GM12878 (cell line): ENCODE measurements around the gene TRPM6. TPM values are rescaled to one million over a fixed set of nuclear protein-coding genes. Genes with fewer than 3 reads are reported as not detected.

Experiments used
- BHLHE40 ChIP-seq, 2 experiments: fragments of 450-650 bp in 1 of 2; IDR thresholded peaks; 2 replicates each; pipeline ENCODE4 v1.6.1; 2011 to 2017; ENCODE audit warnings: low read depth in 2 of 2, borderline replicate concordance in 1 of 2, improper control_type of control experiment in 1 of 2, low read length in 1 of 2, mild to moderate bottlenecking in 1 of 2
- CEBPZ ChIP-seq: fragments of 150-350 bp; IDR thresholded peaks from 2 replicates; pipeline ENCODE4 v1.6.1; 2016; ENCODE audit warnings: low read depth, low read length
- E2F4 ChIP-seq: IDR thresholded peaks from 2 replicates; pipeline ENCODE4 v1.6.1; 2012; ENCODE audit warnings: low read depth, low read length, improper control_type of control experiment
- E2F8 ChIP-seq: fragments of 450-650 bp; IDR thresholded peaks from 2 replicates; pipeline ENCODE4 v1.6.1; 2018; ENCODE audit warnings: mild to moderate bottlenecking, low read depth, moderate library complexity; ENCODE audit not compliant: partially characterized antibody
- EED ChIP-seq: sonication (generic); IDR thresholded peaks from 2 replicates; pipeline ENCODE4 v1.6.1; 2016; ENCODE audit warnings: antibody characterized with exemption, low read depth
- NR2C2 ChIP-seq: IDR thresholded peaks from 2 replicates; pipeline ENCODE4 v1.6.1; 2011; ENCODE audit warnings: borderline replicate concordance, low read depth; ENCODE audit not compliant: control insufficient read depth, insufficient read length
- NR2F1 ChIP-seq: fragments of 450-650 bp; conservative IDR thresholded peaks from 2 replicates; pipeline ENCODE4 v1.6.1; 2017; ENCODE audit warnings: mild to moderate bottlenecking
- PKNOX1 ChIP-seq: fragments of 450-650 bp; IDR thresholded peaks from 2 replicates; pipeline ENCODE4 v1.6.1; 2016; ENCODE audit warnings: mild to moderate bottlenecking
- PRDM15 ChIP-seq: fragments of 450-650 bp; formaldehyde crosslinking; IDR thresholded peaks from 2 replicates; pipeline ENCODE4 v1.4.0; 2020; ENCODE audit warnings: mild to moderate bottlenecking, moderate library complexity
- TCF3 ChIP-seq: IDR thresholded peaks from 2 replicates; pipeline ENCODE4 v1.6.1; 2012; ENCODE audit warnings: low read depth, mild to moderate bottlenecking, low read length, borderline replicate concordance; ENCODE audit not compliant: insufficient read depth
- YY1 ChIP-seq: IDR thresholded peaks from 2 replicates; pipeline ENCODE4 v1.6.1; 2011; ENCODE audit warnings: low read depth, mild to moderate bottlenecking, low read length
- ZBTB40 ChIP-seq: fragments of 450-650 bp; IDR thresholded peaks from 2 replicates; pipeline ENCODE4 v1.6.1; 2016; ENCODE audit warnings: mild to moderate bottlenecking, moderate library complexity, borderline replicate concordance
- polyA plus RNA-seq, 11 experiments: library from polyadenylated mRNA; depleted of rRNA in 4 of 11; unstranded in 6 of 11; stranded (reverse) in 5 of 11; fragments of >200 nt; fragmentation: Nextera tagmentation in 4 of 11; fragmentation: Illumina TruSeq in 1 of 11; extraction: Ambion mirVana in 4 of 11; extraction: Trizol in 1 of 11; gene quantifications; 1 replicate in 1 of 11; 2 replicates in 10 of 11; pipeline versions ENCODE4 v1.2.1 to v1.2.3, GENCODE V29; 2011 to 2016; ENCODE audit warnings: inconsistent platforms in 2 of 11, missing spikeins in 2 of 11, low read depth in 1 of 11
- total RNA-seq, 4 experiments: library from RNA; depleted of rRNA in 3 of 4; stranded (reverse); fragments of >200 nt in 3 of 4; fragmentation: Illumina TruSeq in 1 of 4; extraction: Trizol in 1 of 4; gene quantifications; 2 replicates each; pipeline versions ENCODE4 v1.2.1 to v1.2.3, GENCODE V29; 2013 to 2021

TRPM6 gene
- total and polyA plus RNA-seq, 10 of the 15 experiments (the other 5 are each of a cell fraction or from before 2014, with no cell fraction given) = under 0.01 to 0.34 (median 0.05) TPM; not detected in 1

- TF ChIP-seq PRDM15 (CRISPR knock-in tag) (no peak), ZBTB40 (no peak), NR2F1 (no peak), TCF3 (no peak), CEBPZ (no peak), E2F4 (no peak), BHLHE40 (IDR thresholded peaks at IDR 0.05; ENCODE audit: borderline replicate concordance in 1 of 2, low read depth in 2 of 2, low read length in 1 of 2) (no peak), NR2C2 (no peak), PKNOX1 (no peak), E2F8 (no peak), YY1 (no peak), EED (no peak)
These were observed 132.4 kb downstream of the TRPM6 start (continued) for GRCh38 chr9:74755355-74755754.
